ENCODE measurements around the gene ANXA4.
"Not testable (repeated sequence)": the region's sequence is repeated elsewhere in the genome, so short reads cannot be mapped to it uniquely, and the experiment has no call there.

ANXA4 gene

GRCh38 chr2:69755862-69756467 is 14.0 kb downstream of the ANXA4 start:
- peak; percentile 92 for DNase-seq (ENCODE audit: low read depth)

GRCh38 chr2:69762025-69762424 is 20.1 kb downstream of the ANXA4 start:
- DNase-seq (ENCODE audit: low read depth), result no peak

DNA sequence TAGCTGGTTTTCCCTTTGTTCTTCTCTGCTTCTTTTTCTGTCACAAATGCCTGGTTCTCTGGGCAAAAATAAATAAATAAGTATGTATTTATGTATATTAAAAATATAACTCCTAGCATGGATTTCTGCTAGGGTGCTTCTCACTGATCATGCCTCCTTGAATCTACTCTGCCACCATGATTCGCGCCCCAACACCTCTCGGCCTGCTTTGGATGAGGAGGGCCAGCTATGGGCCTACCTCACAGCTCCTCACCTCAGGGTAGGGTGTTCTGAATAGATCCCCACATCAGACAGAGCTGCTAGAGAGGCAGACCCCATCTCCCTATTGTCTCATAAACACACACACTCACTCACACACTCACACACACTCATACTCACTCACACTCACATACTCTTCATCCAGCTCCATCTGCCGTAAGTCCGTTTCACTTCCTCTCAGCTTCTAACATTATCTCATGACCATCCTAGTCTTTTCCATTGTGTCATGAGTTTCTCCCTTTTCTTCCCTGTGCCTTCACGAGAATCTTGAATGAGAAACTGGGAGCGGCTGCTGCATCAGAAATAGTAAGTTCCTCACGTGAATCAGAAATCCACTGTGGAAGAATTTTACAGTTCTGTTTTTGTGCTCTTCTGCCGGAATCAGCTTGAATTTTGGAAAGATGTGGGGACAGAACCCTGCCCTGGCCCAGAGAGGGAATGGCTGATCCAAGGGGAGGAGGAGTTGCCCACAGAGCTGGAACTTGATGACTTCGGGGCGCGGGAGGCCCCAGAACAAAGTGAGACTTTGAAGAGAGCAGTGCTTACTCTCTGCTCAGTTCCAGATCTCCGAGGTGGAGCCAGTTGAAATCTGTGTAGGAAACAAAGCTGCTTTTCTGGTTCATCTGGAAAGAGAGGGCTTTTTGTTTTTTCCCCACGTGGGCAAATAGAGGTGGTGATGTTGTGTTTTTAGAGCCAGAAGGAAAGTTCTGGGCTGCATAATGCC is 20.9 kb downstream of the ANXA4 start:
- peak; percentile 25 for DNase-seq (ENCODE audit: low read depth)

GRCh38 chr2:69763831-69764230 is 21.9 kb downstream of the ANXA4 start:
- DNase-seq (ENCODE audit: low read depth), result not testable (repeated sequence)

DNA sequence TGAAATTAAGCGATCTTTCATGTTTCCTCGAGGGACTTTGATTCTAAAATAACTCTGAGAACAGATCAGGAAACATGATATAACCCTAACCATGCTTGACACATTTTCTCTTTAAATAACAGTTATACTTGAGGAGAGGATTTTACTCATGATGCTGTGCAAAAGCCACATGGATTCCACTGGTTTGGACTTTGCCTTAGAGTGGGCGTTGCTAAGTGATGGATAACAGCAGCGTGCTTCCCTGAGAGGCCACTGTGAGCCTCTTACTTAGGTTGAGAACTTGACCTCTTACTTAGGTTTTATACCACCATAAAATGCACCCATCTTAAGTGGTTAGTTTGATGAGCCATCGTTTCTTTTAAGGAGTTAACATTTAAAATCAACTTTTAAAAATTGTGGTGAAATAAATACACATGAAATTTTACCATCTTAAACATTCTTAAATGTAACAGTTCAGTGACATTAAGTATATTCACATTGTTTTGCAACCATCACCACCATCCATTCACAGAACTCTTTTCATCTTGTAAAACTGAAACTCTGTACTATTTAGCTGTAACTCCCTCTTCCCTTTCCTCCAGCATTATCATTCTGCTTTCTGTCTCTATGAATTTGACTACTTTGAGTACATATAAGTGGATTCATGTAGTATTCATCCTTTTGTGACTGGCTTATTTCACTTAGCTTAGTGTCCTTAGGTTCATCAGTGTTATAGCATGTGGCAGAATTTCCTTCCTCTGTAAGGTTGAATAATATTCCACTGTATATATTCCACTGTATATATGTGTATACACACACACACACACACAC is 22.6 kb downstream of the ANXA4 start:
- peak; percentile 53 for DNase-seq (ENCODE audit: low read depth)

GRCh38 chr2:69765096-69765380 is 23.1 kb downstream of the ANXA4 start:
- DNase-seq (ENCODE audit: low read depth), result no peak

DNA sequence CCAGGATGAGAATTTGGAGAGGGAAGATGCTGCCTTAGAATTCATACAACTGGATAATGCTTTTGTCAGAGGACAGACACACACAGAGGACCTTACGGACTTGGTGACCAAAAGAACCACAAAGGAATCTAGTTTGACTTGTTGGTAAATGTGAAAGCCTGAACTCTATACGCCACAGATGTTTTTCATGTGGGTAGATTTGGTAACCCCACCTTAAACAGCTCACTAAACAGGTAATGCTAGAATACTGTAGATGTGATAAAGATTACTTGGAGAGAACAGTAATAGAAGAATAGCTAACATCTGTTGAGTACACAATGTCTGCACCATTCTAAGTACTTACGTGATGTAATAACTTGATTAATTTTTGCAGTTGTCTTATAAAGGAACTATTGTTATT is 24.1 kb downstream of the ANXA4 start:
- no peak for DNase-seq (ENCODE audit: low read depth)

GRCh38 chr2:69767034-69767433 is 25.1 kb downstream of the ANXA4 start:
- peak; percentile 92 for DNase-seq (ENCODE audit: low read depth)

DNA sequence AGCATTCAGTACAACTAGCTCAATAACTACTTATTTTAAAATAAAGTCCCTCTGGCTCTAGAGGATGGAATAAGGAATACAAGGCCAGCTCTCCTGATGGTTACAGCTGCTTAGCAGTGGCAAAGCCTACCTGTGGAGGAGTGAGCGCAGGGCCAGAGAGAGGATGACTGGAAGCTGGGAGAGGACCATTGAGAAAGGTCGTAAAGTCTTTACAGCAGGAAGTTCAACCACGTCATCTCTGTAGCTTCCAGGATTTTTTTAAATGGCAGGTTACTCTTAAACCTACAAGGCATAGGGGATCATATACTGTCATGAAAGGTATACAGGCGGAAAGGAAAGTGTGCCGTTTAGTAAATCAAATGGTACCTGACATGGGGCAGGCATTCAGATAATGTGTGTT is 26.3 kb downstream of the ANXA4 start:
- DNase-seq (ENCODE audit: low read depth), result no peak

- no peak for DNase-seq (ENCODE audit: low read depth)
These were observed 26.9 kb downstream of the ANXA4 start for GRCh38 chr2:69768789-69769188.

DNA sequence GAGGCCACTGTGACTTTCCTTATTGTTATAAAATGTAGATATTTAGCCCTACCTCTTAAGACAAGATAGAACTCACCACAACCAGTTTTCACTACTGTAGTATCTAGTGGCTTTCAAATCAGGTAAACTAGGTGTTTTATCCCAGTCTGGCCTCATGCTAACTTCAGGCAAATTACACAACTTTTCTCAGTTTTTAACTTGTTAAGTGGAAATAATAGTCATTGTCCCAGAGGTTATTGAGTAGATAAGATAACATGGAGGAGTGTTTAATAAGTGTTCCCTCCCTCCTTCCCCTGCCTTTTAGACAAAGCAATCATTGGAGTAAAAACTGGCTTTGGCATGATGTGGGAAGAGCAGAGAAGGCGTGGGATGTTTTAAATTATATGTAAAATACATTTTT is 27.3 kb downstream of the ANXA4 start:
- DNase-seq (ENCODE audit: low read depth), result no peak

DNA sequence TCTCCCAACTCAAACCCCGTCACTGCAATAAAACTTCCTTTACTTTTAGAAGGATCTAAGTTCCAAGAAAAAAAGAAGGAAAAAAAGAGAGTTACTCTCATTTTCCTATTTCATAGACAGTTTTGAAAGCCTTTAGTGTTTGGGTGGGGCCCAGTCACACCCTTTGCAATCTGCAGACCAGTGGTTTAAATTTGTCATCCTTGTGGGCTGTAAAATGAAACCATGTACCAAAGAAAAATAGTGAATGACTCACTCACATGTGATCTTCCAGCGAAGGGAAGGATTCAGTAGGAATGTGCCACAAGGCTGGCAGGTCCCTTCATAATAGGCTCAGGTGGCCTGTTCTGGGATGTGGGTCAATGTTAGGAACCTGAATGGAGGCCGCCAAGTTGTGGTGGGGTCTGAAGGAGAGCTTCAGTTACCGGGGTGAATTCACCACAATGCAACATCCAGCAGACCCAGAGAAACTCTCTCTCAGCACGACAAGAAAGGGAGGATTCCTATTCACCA is 28.3 kb downstream of the ANXA4 start:
- DNase-seq (ENCODE audit: low read depth), result peak; percentile 88

- no peak for DNase-seq (ENCODE audit: low read depth)
These were observed 28.8 kb downstream of the ANXA4 start for GRCh38 chr2:69770747-69771146.

GRCh38 chr2:69771461-69771860 is 29.5 kb downstream of the ANXA4 start:
- no peak for DNase-seq (ENCODE audit: low read depth)

DNA sequence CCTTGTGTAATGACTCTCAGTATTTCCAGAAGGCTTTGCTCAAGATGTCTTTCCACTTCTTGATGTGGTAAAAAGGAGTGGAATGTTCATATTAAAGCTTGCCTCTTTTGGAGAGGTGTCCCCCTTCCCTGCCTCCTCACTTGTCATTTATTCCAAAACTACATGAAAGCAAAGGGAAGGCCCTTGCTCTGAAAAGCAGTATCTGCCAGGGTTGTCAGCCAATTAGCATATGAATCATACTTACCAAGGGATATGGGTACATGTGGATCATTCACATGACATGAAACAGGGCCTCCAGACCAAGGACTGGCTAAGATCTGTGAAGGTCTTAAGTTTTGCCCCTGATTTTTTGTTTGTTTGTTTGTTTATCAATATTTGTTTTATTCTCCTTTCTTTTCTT is 31.3 kb downstream of the ANXA4 start:
- DNase-seq (ENCODE audit: low read depth), result peak; percentile 51

DNA sequence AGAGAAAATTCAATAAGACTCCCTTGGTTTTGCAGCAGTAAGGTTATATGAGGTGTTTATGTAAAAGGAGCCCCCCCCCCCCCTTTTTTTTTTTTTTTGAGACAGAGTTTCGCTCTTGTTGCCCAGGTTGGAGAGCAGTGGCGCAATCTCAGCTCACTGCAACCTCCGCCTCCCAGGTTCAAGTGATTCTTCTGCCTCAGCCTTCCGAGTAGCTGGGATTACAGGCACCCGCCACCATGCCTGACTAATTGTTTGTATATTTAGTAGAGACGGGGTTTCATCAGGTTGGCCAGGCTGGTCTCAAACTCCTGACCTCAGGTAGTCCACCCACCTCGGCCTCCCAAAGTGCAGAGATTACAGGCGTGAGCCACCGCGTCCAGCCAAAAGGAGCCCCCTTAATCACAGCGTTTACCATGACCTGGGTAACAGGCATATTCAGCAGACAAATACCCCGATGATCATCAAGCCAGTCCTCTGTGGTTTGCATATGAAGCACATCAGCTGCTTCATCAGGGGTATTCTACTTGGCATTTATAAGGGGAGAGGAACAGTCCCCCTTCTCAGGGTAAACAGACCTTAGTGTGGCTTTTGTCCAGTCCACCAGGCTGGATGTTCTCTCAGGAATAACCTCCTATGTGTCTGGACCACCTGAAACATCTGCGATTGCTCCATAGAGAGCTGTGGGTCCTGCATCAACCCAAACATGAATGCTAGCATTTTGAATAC is 32.5 kb downstream of the ANXA4 start:
- DNase-seq (ENCODE audit: low read depth), result not testable (repeated sequence)

- DNase-seq (ENCODE audit: low read depth), result no peak
These were observed 33.3 kb downstream of the ANXA4 start for GRCh38 chr2:69774984-69775982.

DNA sequence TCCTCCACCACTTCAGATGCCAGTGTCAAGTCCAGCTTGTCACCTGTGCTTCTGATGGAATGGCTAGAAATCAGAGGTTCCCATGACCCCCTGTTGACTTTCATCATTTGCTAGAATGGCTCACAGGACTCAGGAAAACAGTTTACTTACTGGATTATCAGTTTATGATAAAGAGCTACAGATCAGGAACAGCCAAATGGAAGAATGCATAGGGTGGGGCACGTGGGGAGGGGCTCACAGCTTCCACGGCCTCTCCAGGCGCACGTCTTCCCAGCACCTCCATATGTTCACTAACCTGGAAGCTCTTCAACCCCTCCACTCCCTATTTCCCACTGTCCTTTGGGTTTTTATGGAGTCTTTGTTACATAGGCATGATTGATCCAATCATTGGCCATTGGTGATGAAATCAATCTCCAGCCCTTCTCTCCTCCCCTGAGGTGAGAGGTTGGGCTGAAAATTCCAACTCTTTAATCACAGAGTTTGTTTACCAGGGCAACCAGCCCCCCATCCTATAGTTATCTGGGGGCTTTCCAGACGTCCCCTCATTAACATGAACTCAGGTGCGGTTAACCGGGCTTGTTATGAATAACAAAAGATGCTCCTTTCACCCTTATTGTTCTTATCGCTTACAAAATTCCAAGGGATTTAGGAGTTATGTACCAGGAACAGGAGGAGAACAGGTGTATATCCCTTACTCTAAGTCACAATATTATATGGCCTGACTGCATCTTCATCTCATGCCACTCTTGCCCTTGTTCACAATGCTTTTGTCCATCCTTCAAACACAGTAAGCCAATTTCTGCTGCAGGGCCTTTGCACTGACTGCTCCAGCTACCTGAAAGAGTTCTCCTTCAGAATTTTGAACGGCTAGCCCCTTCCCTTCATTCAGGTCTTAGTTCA is 35.2 kb downstream of the ANXA4 start:
- no peak for DNase-seq (ENCODE audit: low read depth)

GRCh38 chr2:69777786-69778105 is 35.8 kb downstream of the ANXA4 start:
- no peak for DNase-seq (ENCODE audit: low read depth)
